ENCODE data around the gene IMP3.
"Not testable (repeated sequence)": the region's sequence is repeated elsewhere in the genome, so short reads cannot be mapped to it uniquely, and the experiment has no call there.

Gene IMP3

GRCh38 chr15:75650908-75651809 lies 11.1 kb upstream of the IMP3 start:
- peak; percentile 42 to 56 for DNase-seq

GRCh38 chr15:75649848-75650247 lies 9.8 kb upstream of the IMP3 start:
- DNase-seq: no peak

GRCh38 chr15:75649045-75649761 lies 9.2 kb upstream of the IMP3 start:
- DNase-seq: no peak

- peak in 1 of 2 donors; percentile 24 for DNase-seq
Measured at GRCh38 chr15:75648156-75649000, 8.4 kb upstream of the IMP3 start.

GRCh38 chr15:75647370-75648155 lies 7.5 kb upstream of the IMP3 start, which contains the start of gene SNX33:
TSS of gene SNX33 (plus strand) at chr15:75647912. CDS start at chr15:75649103, 1,191 bp downstream.
- DNase-seq: peak; percentile 57 to 75

GRCh38 chr15:75646944-75647364 lies 6.9 kb upstream of the IMP3 start:
- peak in 1 of 2 donors; percentile 15 for DNase-seq

- DNase-seq: no peak
Measured at GRCh38 chr15:75646112-75646943, 6.3 kb upstream of the IMP3 start.

- no peak for DNase-seq
Measured at GRCh38 chr15:75644376-75644775, 4.4 kb upstream of the IMP3 start.

- DNase-seq: no peak
Measured at GRCh38 chr15:75641603-75642002, 1.6 kb upstream of the IMP3 start.

- no peak for DNase-seq
Measured at GRCh38 chr15:75641179-75641503, 1.1 kb upstream of the IMP3 start.

- DNase-seq: peak; percentile 20 to 26
Measured at GRCh38 chr15:75640483-75641178, 607 bp upstream of the IMP3 start.

- peak; percentile 8 to 22 for DNase-seq
Measured at GRCh38 chr15:75639191-75639708, 774 bp downstream of the IMP3 start.

GRCh38 chr15:75637245-75638009 lies 2.6 kb downstream of the IMP3 start:
- DNase-seq: no peak

GRCh38 chr15:75636026-75636425 lies 4.0 kb downstream of the IMP3 start:
- no peak for DNase-seq

GRCh38 chr15:75633922-75634321 lies 6.1 kb downstream of the IMP3 start:
- DNase-seq: not testable (repeated sequence)

- no peak for DNase-seq
Measured at GRCh38 chr15:75631935-75632334, 8.1 kb downstream of the IMP3 start.

- DNase-seq: peak; percentile 93 to 95
Measured at GRCh38 chr15:75625542-75626347, 14.3 kb downstream of the IMP3 start, which contains the start of gene SNUPN. TSS of gene SNUPN (minus strand) at chr15:75625725. CDS start at chr15:75621051, 4,674 bp downstream.

GRCh38 chr15:75622505-75622904 lies 17.5 kb downstream of the IMP3 start:
- no peak for DNase-seq

All from inflammatory macrophage (primary cell).